H1 (cell line): ENCODE results near the gene HGD. TPM values are rescaled to one million over a fixed set of nuclear protein-coding genes. Genes with fewer than 3 reads are reported as not detected.

ENCODE experiments used
- CTCF ChIA-PET: fragments of 300-600 bp; sonication (Branson Sonifier 250); formaldehyde crosslinking; loops from one replicate; lab custom pipeline; 2021; ENCODE audit not compliant: partially characterized antibody; lab: Charles Lee
- POLR2A ChIA-PET: fragments of 300-600 bp; sonication (Branson Sonifier 250); formaldehyde crosslinking; loops from one replicate; lab custom pipeline; 2021; ENCODE audit warnings: inconsistent platforms; ENCODE audit not compliant: partially characterized antibody; lab: Charles Lee
- DNase-seq, 2 experiments: peaks; one replicate each; pipeline versions ENCODE4 v3.0.0 to v3.0.0-alpha.2; 2010 to 2022; ENCODE audit warnings: low spot score in 2 of 2, low read depth in 1 of 2, mixed read lengths in 1 of 2
- FAIRE-seq: peaks from 2 replicates; lab custom pipeline; 2011; peaks lifted over from hg19 to GRCh38; lab: Jason Lieb, UNC
- H2AFZ ChIP-seq: 2 replicates; pipeline ENCODE4 v1.8.1; 2012; ENCODE audit warnings: low read length, inconsistent platforms
- H2AK5ac ChIP-seq: 2 replicates; pipeline ENCODE4 v1.6.1; 2013; ENCODE audit warnings: low read depth, low read length
- H2BK120ac ChIP-seq: replicated peaks from 2 replicates; pipeline ENCODE3; 2013; ENCODE audit warnings: low read depth, low read length, inconsistent platforms
- H2BK12ac ChIP-seq: 2 replicates; pipeline ENCODE4 v1.6.1; 2013; ENCODE audit warnings: low read depth, low read length
- H2BK15ac ChIP-seq: 2 replicates; pipeline ENCODE4 v1.6.1; 2013; ENCODE audit warnings: low read length
- H2BK20ac ChIP-seq: 2 replicates; pipeline ENCODE4 v1.6.1; 2013; ENCODE audit warnings: low read length
- H2BK5ac ChIP-seq: 2 replicates; pipeline ENCODE4 v1.6.1; 2013; ENCODE audit warnings: low read depth, low read length
- H3K14ac ChIP-seq: 2 replicates; pipeline ENCODE4 v1.6.1; 2013; ENCODE audit warnings: inconsistent platforms; ENCODE audit not compliant: insufficient read length
- H3K18ac ChIP-seq: 2 replicates; pipeline ENCODE4 v1.6.1; 2013; ENCODE audit warnings: low read length; ENCODE audit errors: extremely low read depth
- H3K23ac ChIP-seq: 2 replicates; pipeline ENCODE4 v1.6.1; 2013; ENCODE audit warnings: inconsistent platforms; ENCODE audit not compliant: insufficient read length
- H3K23me2 ChIP-seq: 2 replicates; pipeline ENCODE4 v1.6.1; 2013; ENCODE audit warnings: low read depth, low read length
- H3K27ac ChIP-seq: 2 replicates; pipeline ENCODE4 v1.6.1; 2011; ENCODE audit warnings: low read depth, low read length, inconsistent platforms
- H3K27me3 ChIP-seq, 4 experiments: replicated peaks in 1 of 4; 1 replicate in 1 of 4; 2 replicates in 3 of 4; pipeline versions ENCODE4 v1.6.1 to v1.8.1; 2011 to 2013; ENCODE audit warnings: low read length in 3 of 4, mild to moderate bottlenecking in 3 of 4, inconsistent platforms in 2 of 4, mixed read lengths in 2 of 4, moderate library complexity in 1 of 4; ENCODE audit not compliant: control insufficient read depth in 3 of 4, insufficient read depth in 3 of 4; ENCODE audit errors: extremely low read depth in 1 of 4
- H3K36me3 ChIP-seq, 4 experiments: 2 replicates each; pipeline versions ENCODE4 v1.6.1 to v1.8.1; 2011 to 2013; ENCODE audit warnings: mild to moderate bottlenecking in 4 of 4, low read length in 3 of 4, moderate library complexity in 2 of 4, control low read depth in 1 of 4, inconsistent platforms in 1 of 4; ENCODE audit not compliant: insufficient read depth in 4 of 4, control insufficient read depth in 2 of 4
- H3K4ac ChIP-seq: replicated peaks from 2 replicates; pipeline ENCODE3; 2013; ENCODE audit warnings: low read length, low read depth, mixed read lengths, inconsistent platforms; ENCODE audit not compliant: insufficient read length
- H3K4me1 ChIP-seq, 4 experiments: replicated peaks in 1 of 4; 1 replicate in 1 of 4; 2 replicates in 3 of 4; pipeline versions ENCODE4 v1.6.1 to v1.8.1; 2011 to 2013; ENCODE audit warnings: low read length in 3 of 4, inconsistent platforms in 2 of 4, mixed read lengths in 1 of 4; ENCODE audit not compliant: insufficient read depth in 4 of 4, control insufficient read depth in 3 of 4
- H3K4me2 ChIP-seq, 2 experiments: 2 replicates each; pipeline versions ENCODE4 v1.6.1 to v1.8.1; 2011 to 2013; ENCODE audit warnings: low read depth in 2 of 2, low read length in 2 of 2, control low read depth in 1 of 2, inconsistent platforms in 1 of 2, mild to moderate bottlenecking in 1 of 2; ENCODE audit not compliant: insufficient read depth in 1 of 2
- H3K4me3 ChIP-seq, 4 experiments: fragments of 200-600, 300-600 bp in 1 of 4; sonication (generic), shearing (Covaris generic), sonication (Bioruptor Twin) in 1 of 4; 2 replicates each; pipeline versions ENCODE4 v1.5.1 to v1.8.1; 2011 to 2016; ENCODE audit warnings: low read length in 4 of 4, low read depth in 3 of 4, control low read depth in 2 of 4, inconsistent platforms in 2 of 4, mild to moderate bottlenecking in 2 of 4, mixed read lengths in 1 of 4, moderate library complexity in 1 of 4; ENCODE audit not compliant: insufficient read depth in 2 of 4; ENCODE audit errors: extremely low read depth in 1 of 4
- H3K56ac ChIP-seq: replicated peaks from 2 replicates; pipeline ENCODE3; 2013; ENCODE audit warnings: low read depth, mild to moderate bottlenecking, mixed read lengths, low read length, inconsistent platforms; ENCODE audit not compliant: insufficient read length
- H3K79me1 ChIP-seq: 2 replicates; pipeline ENCODE4 v1.6.1; 2013; ENCODE audit warnings: low read depth, low read length, control low read depth
- H3K79me2 ChIP-seq, 2 experiments: 2 replicates each; pipeline versions ENCODE4 v1.6.1 to v1.8.1; 2012 to 2013; ENCODE audit warnings: low read length in 2 of 2, mild to moderate bottlenecking in 2 of 2, inconsistent platforms in 1 of 2; ENCODE audit not compliant: insufficient read depth in 2 of 2, control insufficient read depth in 1 of 2
- H3K9ac ChIP-seq, 4 experiments: replicated peaks in 1 of 4; 1 replicate in 1 of 4; 2 replicates in 3 of 4; pipeline versions ENCODE4 v1.6.1 to v1.8.1; 2011 to 2013; ENCODE audit warnings: low read depth in 3 of 4, low read length in 3 of 4, control low read depth in 2 of 4, mild to moderate bottlenecking in 2 of 4, moderate library complexity in 2 of 4, inconsistent platforms in 1 of 4; ENCODE audit errors: extremely low read depth in 1 of 4
- H3K9me3 ChIP-seq, 2 experiments: 2 replicates each; pipeline versions ENCODE4 v1.6.1 to v1.8.1; 2012 to 2013; ENCODE audit warnings: mild to moderate bottlenecking in 2 of 2, moderate library complexity in 2 of 2, control low read depth in 1 of 2, inconsistent platforms in 1 of 2, low read depth in 1 of 2, low read length in 1 of 2, mixed read lengths in 1 of 2; ENCODE audit not compliant: insufficient read depth in 2 of 2
- H4K20me1 ChIP-seq, 2 experiments: replicated peaks in 1 of 2; 2 replicates each; pipeline versions ENCODE3 to v1.8.1; 2011 to 2013; ENCODE audit warnings: inconsistent platforms in 2 of 2, low read length in 2 of 2, mild to moderate bottlenecking in 1 of 2; ENCODE audit not compliant: insufficient read depth in 2 of 2, control insufficient read depth in 1 of 2
- H4K5ac ChIP-seq: 2 replicates; pipeline ENCODE4 v1.6.1; 2013; ENCODE audit warnings: low read length, low read depth, mixed read lengths, inconsistent platforms; ENCODE audit not compliant: insufficient read length
- H4K8ac ChIP-seq: 2 replicates; pipeline ENCODE4 v1.8.0; 2013; ENCODE audit warnings: mild to moderate bottlenecking, moderate library complexity, low read length, inconsistent platforms; ENCODE audit not compliant: insufficient read depth; ENCODE audit errors: extremely low read depth
- H4K91ac ChIP-seq: replicated peaks from 2 replicates; pipeline ENCODE3; 2013; ENCODE audit warnings: low read length, mixed read lengths, inconsistent platforms; ENCODE audit not compliant: insufficient read length
- EP300 ChIP-seq, 2 experiments: IDR thresholded peaks; 1 replicate in 1 of 2; 2 replicates in 1 of 2; pipeline ENCODE4 v1.6.1; 2011 to 2012; ENCODE audit warnings: low read depth in 2 of 2, low read length in 2 of 2, mild to moderate bottlenecking in 2 of 2, borderline replicate concordance in 1 of 2, inconsistent platforms in 1 of 2, moderate library complexity in 1 of 2
- WGBS, 2 experiments: shearing (Covaris generic) in 1 of 2; methylation state at CpG; one replicate each; pipeline versions ENCODE4 v1.1.6 to v1.1.7; 2013 to 2015; ENCODE audit warnings: low lambda C conversion rate in 2 of 2, mixed read lengths in 2 of 2, inconsistent platforms in 1 of 2, low coverage in 1 of 2, missing lambda C conversion rate in 1 of 2; ENCODE audit not compliant: insufficient replicate concordance in 2 of 2, insufficient coverage in 1 of 2, insufficient read length in 1 of 2; ENCODE audit errors: extremely low coverage in 1 of 2, missing lambda C conversion rate in 1 of 2; 5-methylcytosine and 5-hydroxymethylcytosine counted together
- polyA plus RNA-seq, 7 experiments: library from polyadenylated mRNA; depleted of rRNA in 3 of 7; stranded (reverse) in 5 of 7; unstranded in 2 of 7; fragments of >200 nt in 5 of 7; fragments of 200-250 nt in 2 of 7; gene quantifications; 1 replicate in 5 of 7; 2 replicates in 1 of 7; 4 replicates in 1 of 7; pipeline versions ENCODE4 v1.2.1 to v1.2.3, GENCODE V29; 2011 to 2013; ENCODE audit warnings: missing spikeins in 2 of 7, mixed read lengths in 2 of 7
- total RNA-seq: library from RNA; stranded (reverse); fragmentation: NEBNext Ultra II Directional; extraction: Animal tissue kit (Norgen Biotek cat#: 25700); gene quantifications from 2 replicates; pipeline ENCODE4 v1.2.1, GENCODE V29; 2021
- TF ChIP-seq, protein P1 (sequence below): IDR thresholded peaks from 2 replicates; pipeline ENCODE4 v1.6.1; 2011; ENCODE audit warnings: low read depth, mild to moderate bottlenecking, low read length; ENCODE audit not compliant: insufficient read depth

The HGD gene
- total and polyA plus RNA-seq, 2 of the 8 experiments (the other 6 are each of a cell fraction or from before 2014, with no cell fraction given): 0.11 TPM; not detected in 1

DNA sequence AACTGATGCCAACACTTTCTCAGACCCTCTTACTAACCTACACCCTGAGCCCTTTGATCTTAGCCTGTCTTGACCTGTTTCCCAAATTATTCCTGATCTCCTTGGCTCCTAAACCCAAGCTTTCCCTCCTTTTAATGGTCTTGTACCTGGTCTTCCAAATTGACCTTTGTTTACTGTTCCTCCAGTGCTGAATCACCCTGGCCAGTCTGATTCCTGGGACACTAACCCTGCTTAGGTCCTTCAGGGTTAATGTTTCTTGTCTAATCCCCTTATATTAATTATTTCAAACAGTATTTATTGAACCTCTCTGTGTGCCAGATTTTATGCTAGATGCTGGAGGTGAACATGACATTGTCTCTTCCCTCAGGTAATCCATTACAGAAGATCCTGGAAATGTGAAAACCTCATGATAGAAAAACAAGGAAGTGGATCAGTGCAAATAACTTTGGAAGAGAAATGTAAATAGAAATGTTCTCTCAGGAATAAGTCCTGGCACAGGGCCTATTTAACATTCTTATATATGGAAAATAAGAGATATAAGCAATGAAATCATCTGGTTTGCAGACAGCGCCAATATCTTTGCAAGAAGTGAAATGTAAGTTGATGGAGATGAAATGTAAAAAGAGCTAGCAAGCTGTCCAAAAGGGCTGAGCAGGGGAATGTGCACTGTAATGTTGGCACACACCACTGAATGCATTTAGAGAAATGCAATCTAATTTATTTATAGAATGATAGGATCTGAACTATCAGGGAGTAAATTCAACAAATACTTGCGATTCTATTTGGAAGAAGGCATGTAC is 20.7 kb downstream of the HGD start:
- 54% methylated on average over 2 of the region's 2 CpGs; no CpG with 5 or more reads in 1 of the 2 experiments for WGBS, 2 experiments
- H2BK15ac ChIP-seq: no peak overlapping the region
- no peak overlapping the region for H3K4me3 ChIP-seq
- H4K91ac ChIP-seq: no peak overlapping the region
- no peak overlapping the region for H4K5ac ChIP-seq
- POLR2A ChIA-PET: no interaction called here
- H3K18ac ChIP-seq: no peak overlapping the region
- FAIRE-seq (no peak), DNase-seq (no peak)
- H3K9me3 ChIP-seq: peaks cover 8 to 10% of the 10 kb centered on the region in 2 experiments; a peak in 3 of 4 replicates
- no peak overlapping the region for H3K14ac ChIP-seq
- no peak overlapping the region for H2AFZ ChIP-seq
- no peak overlapping the region for H3K27ac ChIP-seq
- H3K56ac ChIP-seq: no peak overlapping the region
- H3K79me2 ChIP-seq: no peaks in the 10 kb centered on the region
- H2BK120ac ChIP-seq: no peak overlapping the region
- no peak overlapping the region for H3K4me2 ChIP-seq
- H3K4ac ChIP-seq: no peak overlapping the region
- H3K23ac ChIP-seq: no peak overlapping the region
- H2AK5ac ChIP-seq: no peak overlapping the region
- no peaks in the 10 kb centered on the region for H3K4me1 ChIP-seq
- H3K9ac ChIP-seq: no peak overlapping the region
- no peaks in the 10 kb centered on the region for H3K27me3 ChIP-seq
- no peaks in the 10 kb centered on the region; a peak in 1 of 8 replicates for H3K36me3 ChIP-seq
- H3K23me2 ChIP-seq: no peaks in the 10 kb centered on the region
- no peaks in the 10 kb centered on the region for H4K20me1 ChIP-seq
- no peak overlapping the region for H2BK12ac ChIP-seq
- H2BK5ac ChIP-seq: no peak overlapping the region
- CTCF ChIA-PET: interaction anchor here (0.7 kb wide), 1 partner anchor 15 kb away, joined by 3 read pairs; no protein-coding TSS in a partner anchor
- H4K8ac ChIP-seq: no peak overlapping the region
- no peaks in the 10 kb centered on the region for H3K79me1 ChIP-seq
- H2BK20ac ChIP-seq: no peak overlapping the region
- TF ChIP-seq, protein P1, sequence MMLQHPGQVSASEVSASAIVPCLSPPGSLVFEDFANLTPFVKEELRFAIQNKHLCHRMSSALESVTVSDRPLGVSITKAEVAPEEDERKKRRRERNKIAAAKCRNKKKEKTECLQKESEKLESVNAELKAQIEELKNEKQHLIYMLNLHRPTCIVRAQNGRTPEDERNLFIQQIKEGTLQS: no peak
- TF ChIP-seq EP300 (IDR thresholded peaks at IDR 0.05; ENCODE audit: borderline replicate concordance in 1 of 2, low read depth in 2 of 2, low read length in 2 of 2): no peak
